Ecto neural progenitor cell (in vitro differentiated cells): Measurements from ENCODE around the gene FARS2.

ENCODE experiments used
- DNase-seq: peaks from one replicate; pipeline ENCODE4 v3.0.0-alpha.2; 2018; ENCODE audit warnings: low spot score

Gene FARS2

DNA sequence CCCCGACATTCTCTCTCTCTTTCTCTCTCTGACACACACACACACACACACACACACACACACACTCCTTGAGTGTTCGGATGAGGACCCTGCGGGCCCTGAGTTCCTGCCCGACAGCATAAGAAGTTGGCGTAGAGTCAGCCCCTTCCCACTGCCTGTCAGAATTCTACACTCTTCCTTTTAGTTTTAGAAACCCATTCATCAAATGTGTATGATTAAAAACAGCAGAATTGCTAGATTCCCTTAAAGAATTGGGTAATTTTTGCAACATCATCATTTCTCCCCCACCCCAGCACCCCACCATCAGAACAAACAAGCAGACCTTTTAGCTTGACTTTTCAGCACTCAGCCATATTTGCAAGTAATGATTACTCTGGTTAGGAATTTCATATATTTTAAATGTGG, 322.8 kb downstream of the FARS2 start:
- no peak for DNase-seq

DNA sequence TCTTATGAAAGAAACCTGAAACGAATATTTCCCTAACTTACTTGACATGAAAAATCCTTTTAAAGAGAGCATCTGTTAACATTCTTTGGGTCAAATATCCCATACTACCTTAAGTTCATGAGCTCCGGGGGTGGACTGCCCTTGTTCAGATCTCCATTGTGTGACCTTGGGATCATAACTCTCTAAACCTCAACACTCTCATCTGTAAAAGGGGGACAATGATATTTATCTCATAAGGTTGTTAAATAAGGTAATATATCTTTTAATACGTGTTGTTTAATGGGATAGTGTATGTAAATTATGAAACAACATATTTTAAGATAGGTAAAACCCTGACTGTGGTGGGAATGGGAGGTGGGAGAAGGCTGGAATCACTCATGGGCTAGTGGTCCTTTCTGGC, 326.3 kb downstream of the FARS2 start:
- DNase-seq: no peak

DNA sequence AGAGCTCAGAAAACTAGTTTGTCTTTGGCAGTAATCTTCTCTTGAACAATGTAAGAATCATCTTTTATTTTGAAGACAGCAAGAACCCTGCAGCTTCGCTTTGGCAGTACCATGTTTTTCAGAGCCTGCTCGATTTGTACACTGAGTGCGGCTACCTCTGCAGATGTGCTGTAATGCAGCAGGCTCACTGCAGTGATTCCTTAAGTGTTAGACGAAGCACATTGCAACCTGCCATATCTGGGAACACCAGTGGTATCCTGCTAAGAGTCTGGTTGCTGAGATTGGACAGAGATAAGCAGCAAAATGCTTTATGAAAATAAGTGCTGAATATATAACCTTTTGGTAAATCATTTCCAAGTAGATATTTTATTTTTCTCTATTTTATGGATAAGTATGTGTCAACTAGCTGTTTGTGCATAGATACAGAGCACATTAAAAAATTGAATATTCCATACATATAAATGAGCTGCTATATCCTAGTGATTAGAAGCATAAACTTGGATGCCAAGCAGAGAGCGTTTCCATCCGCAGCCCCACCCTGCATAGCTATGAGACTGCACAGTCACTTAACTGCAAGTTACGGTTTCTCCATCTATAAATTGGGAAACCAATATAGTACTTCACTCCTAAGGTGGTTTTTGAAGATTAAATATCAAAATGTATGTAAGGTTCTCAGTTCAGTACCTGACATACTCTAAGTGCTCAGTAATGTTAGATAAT, 328.3 kb downstream of the FARS2 start:
- DNase-seq: no peak

DNA sequence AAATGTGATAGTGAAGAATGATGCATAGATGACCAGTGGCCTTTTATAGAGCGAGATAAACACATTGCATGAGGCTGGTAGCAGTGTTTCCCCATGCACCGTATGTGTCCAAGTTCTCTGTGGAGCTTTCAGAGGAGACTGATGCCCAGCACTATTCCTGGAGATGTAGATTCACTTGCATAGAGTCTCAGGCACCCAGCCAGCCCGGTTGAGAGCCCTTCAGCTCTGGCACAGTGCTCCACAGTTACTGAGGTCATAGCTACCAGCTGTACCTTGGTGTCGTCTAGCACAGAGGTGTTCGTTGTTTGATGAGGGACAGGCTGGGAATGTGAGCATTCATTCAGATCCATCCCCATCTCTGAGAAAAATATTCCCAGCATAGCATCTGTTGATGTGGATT, 328.9 kb downstream of the FARS2 start:
- DNase-seq: no peak

DNA sequence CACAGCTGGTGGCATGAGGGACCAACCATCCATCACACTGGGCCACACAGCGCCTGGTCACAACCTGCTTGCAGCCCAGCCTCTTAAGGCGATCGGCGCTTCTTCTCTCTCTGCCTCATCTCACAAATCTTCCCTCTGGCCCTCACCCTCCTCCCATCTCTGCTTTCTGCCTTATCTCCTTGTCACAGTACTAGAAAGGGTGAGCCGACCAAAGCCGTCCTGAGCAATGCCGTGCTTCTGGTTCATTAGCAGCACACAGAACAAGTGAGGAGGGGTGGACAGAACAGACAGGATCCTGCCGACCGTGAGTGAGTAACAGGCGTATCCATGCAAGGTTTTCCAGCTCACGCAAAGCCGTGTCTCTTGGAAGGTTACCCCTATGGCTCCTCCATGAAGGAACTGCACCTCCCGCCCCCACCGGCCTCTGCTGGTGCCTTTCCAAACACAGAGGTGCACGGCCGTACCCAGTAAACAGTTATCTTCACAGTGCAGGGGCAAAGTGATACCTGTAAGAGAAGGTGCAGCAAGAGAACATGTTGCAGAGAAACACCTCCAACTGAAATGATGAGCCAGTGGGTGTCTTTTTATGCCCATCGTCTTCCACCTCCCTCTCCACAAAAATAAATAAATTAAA, 331.7 kb downstream of the FARS2 start:
- DNase-seq: no peak

DNA sequence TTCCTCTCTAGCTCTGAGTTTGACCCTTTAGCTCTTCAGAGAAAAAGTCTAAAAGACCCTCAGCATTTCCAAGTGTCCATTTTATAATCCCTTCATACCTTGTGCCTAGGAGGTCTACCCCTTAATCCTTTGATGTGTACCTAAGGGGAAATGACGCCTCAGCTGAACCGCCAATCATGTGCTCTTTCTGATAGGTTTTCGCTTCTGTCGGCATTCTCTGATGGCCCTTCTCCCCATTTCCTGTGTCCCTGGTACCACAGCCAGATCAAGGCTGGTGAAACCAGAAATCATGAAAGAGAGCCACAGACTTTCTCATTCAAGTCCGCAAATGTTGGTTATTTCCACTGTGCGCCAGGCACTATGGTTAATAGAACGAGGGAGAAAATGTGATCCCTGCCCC, 333.9 kb downstream of the FARS2 start:
- DNase-seq: no peak

DNA sequence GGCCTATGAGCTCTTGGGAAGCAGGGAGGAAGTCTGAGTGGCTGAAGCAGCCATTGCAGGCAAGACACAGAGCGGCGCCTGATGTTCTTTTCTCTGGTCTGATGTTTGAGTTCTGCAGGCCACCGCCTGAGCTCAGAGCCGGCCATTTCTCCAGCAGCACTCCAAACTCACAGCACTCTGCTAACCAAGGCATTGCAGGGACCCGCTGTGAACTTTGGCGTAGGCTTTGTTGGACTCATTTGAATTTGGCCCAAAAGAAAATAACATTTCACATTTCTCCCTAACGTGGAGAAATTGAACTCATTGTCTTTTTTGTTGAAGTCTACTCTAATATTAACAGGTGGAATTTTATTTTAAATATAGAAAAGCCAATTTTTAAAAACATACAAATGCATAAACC, 336.1 kb downstream of the FARS2 start:
- DNase-seq: no peak

DNA sequence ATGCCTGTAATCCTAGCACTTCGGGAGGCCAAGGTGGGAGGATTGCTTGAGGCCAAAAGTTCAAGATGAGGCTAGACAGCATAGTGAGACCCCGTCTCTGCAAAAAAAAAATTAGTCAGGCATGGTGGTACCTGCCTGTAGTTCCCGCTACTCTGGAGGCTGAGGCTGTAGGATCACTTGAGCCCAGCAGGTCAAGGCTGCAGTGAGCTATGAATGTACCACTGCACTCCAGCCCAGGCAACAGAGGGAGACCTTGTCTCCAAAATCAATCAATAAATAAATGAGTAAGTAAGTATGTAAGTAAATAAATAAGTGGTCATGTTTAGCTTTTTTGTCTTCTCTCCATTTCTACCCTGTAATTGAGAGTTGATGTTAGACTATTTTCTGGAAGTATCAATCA, 336.8 kb downstream of the FARS2 start:
- no peak for DNase-seq

DNA sequence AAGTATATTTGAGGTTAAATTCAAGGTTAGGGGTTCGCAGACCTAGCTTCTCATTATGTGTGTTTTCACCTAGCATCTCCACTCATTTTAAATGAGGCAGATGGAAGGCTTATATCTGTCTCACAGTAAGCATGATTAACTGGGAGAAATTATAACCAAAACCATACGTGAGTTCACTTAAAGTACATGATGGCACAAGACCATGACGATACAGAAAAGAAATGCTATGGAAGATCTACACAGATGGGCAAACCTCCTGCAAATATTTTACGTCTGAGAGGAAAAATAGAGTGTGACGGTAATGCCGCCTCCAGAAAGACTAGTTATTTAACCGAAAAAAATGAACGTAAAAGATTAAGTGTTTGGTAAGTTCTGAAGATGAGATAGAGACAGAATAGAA, 337.8 kb downstream of the FARS2 start:
- no peak for DNase-seq

DNA sequence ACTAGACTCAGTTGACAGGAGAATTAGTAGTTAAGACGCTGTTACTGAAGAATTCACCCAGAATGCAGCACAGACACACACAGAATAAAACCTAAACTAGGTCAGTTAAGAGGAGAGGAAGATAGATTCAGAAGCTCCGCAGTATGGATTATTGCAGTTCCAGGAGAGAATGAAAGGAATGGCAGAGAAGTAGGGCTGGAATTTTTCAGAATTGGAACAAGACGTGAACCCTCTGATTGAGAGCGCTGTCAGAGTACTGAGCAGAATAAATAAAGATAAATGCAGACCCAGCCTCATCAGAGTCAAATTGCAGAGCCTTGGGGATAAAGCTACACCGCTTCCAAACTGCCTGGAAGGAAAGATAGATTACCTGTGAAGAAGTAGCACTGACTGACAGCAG, 344.6 kb downstream of the FARS2 start:
- DNase-seq: no peak

DNA sequence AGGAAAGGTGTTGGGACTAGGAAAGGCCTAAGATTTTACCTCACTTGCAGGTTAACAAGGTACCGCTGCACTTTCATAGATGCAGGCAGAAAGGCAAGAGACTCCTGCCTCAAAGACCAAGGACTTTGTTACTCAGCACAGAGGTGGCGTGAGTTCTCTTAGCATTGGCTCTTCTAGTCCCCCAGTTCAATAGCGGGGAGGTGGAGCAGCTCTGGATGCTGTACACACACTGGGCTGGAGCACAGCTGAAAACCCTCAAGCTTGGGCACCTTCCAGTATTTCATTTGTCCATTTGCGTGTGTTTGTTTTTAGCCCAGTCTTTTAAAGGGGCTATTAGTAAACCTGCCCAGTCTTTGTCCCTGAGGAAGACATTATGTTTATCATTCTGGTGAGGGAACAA, 345.2 kb downstream of the FARS2 start:
- DNase-seq: no peak

DNA sequence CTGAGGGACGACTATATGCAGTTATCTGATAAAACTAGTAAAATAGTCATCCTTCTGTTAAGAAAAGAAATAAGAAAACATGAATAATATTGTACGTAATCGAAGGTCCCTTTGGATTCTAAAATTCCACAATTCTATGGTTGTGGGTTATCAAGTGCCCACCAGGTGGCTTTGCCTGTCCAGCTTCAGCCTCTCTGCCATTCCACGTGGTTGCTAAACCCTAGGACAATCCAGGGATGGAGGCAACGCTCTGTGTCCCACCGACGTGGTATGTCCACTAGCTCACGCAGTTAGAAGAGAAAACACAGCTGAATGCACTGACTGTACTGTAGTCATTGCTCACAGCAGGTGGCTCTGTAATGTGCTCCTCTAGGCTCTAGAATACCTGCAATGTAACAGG, 349.3 kb downstream of the FARS2 start:
- DNase-seq: no peak

DNA sequence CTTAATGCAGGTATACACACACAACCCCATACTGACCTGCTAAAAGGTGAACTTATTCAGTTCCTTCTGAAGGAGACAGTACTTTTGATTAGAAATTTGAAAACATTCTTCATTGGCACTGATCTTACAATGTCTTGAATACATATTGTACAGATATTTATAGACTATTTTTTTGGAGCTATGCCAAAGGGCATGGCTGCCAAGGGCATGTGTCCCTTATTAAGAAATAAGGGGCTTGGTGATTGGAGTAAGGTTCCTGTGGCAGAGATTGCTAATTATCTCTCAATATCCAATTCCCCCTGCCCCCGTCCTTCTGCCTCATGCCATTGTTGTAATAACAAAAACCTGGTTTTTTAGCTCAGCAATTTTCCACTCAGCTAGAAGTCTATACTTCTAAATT, 355.9 kb downstream of the FARS2 start:
- DNase-seq: no peak

DNA sequence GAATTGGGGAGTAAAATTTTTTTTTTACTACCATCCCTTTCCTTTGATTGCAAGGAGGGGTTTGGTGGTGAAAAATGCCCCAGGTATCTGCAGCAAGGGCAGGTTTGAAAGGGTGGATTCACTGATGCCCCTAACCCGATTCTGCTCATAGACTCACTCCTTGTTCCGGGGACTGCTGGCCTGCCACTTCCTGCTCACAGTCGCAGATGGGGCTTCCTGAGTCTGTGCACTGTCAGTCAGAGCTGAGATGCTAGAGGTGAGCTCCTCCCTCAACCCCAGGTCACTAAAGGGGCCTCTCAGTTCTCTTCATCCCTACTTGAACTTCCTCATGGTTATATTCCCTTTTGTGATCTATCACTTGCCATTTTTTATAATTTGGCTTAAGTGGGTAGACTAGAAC, 357.9 kb downstream of the FARS2 start:
- no peak for DNase-seq

DNA sequence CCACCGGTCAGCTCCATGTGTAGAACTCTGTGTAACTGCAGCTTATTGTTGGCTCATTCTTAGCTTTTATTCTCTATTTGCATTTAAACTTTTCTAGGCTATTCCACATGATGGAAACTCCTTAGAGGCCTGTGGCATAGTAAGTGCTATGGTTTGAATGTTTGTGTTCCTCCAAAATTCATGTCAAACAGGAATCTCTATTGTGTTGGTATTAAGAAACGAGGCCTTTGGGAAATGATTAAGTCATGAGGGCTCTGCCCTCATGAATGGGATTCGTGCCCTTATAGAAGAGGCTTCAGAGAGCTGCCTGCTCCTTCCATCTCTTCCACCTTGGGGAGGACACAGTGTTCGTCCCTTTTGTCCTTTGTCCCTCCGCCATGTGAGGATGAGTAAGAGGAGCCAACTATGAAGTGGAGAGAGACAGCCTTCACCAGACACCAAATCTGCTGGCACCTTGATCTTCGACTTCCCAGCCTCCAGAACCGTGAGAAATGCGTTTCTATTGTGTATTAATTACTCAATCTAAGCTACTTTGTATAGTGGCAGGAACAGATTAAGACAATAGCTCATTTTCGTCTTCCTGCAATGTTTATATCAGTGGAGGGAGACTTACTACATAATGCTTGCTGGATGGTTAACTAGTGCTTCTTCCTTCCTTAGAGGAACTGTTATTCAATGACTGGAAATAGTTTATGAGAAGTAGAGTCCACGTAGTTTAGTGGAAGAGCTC, 361.1 kb downstream of the FARS2 start:
- DNase-seq: no peak

DNA sequence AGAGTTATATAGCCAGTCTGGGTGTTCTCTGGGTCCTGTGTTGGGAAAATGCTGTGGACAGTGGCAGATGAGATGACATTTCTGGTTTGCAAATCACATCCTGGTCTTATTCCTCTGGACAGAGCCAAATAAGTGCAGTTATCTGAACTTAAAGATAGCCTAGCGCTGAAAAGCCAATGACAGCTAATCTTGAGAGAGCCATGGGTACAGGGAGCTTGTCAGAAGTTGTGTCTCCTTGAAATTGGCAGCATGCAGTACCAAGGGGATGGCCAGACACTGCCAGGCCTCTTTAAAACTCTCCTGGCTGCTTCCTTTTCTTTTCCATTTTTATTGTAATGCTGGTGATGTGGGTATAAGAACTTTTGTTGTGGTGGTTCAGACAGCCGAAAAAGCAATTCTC, 362.5 kb downstream of the FARS2 start:
- DNase-seq: no peak

DNA sequence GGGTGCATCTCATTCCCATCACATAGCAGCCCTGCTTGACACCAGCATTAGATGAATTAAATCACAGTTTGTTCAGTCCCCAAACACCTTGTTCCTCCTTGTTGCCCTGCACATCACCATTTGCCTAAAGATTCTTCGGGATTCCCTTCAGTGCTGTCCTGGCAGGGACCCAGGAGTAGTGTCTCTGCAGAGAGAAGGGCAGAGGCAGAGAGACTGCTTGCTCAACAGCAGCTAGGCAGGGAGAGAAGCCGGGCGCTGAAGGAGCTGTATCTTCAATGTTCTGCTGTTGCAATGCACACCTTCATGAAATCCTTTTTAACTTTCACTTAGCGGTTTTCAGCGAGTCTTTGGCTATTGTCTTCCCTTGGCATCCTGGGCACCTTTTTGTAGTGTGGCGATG, 362.9 kb downstream of the FARS2 start:
- DNase-seq: no peak

DNA sequence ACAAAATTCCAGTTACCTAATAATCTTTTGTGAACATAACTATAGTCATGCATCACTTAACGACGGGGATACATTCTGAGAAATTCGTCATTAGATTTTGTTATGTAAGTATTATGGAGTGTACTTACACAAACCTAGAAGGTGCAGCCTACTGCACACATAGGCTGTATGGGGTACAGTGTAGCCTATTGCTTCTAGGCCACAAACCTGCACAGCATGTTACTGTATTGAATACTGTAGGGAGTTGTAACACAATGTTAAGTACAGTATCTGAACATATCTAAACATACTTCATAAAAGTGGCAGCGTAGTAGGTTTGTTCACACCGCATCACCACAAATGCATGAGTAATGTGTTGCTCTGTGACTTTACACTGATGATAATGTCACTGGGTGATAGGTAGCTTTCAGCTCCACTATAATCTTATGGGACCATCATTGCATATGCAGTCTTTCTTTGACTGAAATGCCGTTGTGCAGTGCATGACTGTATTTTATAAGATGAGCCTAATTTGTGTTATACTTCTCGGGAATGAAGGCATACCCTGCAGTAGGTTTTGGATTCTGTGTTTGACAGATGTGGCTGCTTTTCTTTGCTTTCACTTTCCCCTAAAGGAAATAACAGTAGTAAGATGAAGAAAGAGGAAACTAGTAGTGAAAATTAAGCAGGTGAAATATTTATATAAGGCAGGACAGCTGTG, 365.6 kb downstream of the FARS2 start:
- no peak for DNase-seq

DNA sequence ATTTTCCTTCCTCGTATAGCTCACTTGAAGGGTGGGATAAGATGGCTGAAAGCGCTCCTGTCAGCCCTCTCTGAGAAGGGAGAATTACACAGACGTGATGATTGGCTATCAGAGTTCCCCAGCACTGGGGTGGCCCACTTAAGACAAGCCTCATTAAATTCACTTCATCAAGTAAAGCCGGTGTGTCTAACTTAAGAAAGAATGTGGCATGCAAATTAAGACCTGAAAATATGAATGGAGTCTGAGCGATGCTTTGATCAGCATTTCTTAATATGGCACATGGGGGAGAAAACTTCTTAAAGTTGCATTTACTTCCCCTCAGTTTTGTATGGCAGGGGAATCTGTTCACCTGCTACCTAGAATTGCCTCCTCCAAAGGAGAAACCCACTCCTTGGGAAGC, 369.3 kb downstream of the FARS2 start:
- no peak for DNase-seq

DNA sequence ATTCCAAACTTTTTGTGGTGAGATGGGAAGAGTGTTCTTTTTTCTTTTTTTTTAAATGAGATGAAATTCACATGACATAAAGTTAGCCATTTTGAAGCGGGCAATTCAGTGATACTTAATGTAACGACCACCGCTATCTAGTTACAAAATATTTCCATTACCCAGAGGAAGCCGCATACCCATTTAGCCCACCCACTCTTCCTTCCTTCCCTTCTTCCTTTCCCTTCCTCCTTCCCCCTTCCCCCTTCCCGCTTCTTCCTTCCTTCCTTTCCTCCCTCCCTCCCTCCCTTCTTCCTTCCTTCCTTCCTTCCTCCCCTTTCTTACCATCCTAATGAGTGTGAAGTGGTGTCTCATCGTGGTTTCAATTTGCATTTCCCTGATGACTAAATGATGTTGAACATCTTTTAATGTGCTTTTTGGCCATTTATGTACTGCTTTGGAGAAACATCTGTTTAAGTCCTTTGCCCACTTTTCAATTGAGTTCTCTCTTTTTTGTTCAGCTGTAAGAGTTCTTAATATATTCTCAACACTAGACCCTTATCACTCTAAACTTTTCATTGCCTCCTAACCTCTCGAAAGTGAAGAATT, 371.1 kb downstream of the FARS2 start:
- DNase-seq: no peak

DNA sequence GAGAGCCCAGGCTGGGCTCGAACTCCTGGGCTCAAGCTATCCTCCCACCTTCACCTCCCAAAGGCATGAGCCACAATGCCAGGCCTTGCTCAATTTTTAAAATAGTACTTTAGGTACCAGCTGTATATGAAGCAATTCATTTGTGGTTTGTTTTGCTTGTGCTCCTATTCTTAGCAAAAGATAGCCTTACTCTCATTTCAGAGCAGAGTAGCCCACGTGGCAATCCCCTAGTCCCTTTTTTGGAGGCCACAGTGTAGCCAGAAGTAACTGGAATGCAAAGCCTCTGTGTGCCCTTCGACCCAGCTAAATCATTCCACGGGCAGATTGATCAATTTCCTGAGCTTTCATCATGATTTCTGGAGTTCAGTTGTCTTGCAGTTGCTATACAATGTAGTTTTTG, 373.2 kb downstream of the FARS2 start:
- DNase-seq: no peak

DNA sequence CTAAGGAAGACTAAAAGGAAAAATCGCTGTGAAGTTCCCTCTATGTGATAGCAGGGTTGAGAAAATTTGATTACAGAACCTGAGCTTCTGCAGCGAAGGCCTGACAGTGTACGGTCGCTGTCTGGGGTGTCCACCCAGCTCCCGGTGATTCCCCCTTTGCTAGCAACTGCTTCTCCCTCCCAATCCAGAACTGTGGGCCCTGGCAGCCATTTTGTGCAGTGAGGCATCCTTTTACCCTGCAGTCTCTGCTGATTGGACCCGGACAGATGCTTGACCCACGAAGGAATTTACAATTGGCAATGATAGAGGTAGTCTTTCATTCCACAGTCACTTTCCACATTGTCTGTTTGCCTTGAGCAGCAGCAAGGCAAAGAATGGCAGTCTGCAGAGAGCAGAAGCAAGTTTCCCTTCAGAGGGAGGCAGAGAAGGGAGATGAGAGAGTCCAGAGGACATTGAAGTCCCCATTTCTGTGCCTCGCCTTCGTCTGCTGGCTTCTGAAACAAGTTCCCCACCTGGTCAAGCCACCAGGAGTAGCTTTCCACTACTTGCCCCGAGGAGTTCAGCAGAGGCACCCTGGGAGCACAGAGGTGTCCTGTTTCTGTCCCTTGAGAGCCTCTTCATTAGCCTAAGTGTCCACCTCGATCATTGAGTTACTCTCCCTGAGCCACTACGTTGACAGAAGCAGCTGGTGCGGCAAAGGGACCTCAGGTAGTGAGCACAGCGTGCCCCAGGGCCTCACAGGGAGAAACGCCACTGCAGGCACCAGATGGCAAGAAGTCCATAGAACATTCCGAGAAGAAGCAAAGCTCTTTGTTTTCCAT, 375.1 kb downstream of the FARS2 start:
- DNase-seq: no peak
